HG02623 (cell line): ENCODE data around the gene SYNPO.

Experiments
- ATAC-seq: cut with Tn5 transposase; IDR thresholded peaks from one replicate; pipeline ENCODE4 v1.9.1; 2021; ENCODE audit warnings: moderate library complexity; ENCODE audit not compliant: unreplicated experiment

The SYNPO gene

DNA sequence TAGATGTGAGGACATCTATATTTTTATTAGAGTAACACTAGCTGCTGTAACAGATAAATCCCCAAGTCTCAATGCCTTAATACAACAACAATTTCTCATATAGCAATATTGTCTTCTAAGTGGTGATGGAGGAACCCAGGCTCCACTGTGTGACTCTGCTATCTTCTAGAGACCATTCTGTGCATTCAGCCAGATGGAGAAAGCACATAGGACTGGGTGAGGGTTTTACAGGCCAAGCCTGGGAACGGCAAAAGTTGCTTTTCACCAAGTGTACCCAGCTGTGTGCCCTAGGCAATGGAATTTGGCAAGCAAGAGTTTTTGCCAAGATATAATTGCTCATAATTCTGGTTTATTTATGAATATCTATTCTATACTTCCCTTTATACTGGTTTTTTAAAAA is 48.7 kb downstream of the SYNPO start:
- ATAC-seq = no peak

DNA sequence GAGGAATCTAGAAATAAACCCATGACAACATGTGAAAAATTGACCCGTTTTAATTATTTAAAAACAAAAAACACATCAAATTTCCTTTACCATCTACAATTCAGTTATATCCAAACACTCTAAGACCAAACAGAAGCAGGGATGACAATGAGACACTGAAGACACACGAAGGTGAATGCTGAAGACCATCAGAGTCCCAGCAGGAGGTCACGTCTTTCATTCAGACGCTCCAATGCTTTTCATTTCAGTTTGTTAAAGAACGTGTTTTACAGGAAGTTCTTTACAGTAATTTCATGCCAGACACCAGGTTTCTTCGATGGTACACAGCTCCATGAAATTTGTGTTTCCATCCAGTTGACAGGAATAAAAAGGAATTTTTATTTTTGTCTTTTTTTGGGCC is 50.3 kb downstream of the SYNPO start:
- ATAC-seq = no peak

GRCh38 chr5:150692276-150692675 is 51.8 kb downstream of the SYNPO start:
- ATAC-seq = no peak

- ATAC-seq = no peak
Observed at GRCh38 chr5:150694612-150695011, 54.2 kb downstream of the SYNPO start.

DNA sequence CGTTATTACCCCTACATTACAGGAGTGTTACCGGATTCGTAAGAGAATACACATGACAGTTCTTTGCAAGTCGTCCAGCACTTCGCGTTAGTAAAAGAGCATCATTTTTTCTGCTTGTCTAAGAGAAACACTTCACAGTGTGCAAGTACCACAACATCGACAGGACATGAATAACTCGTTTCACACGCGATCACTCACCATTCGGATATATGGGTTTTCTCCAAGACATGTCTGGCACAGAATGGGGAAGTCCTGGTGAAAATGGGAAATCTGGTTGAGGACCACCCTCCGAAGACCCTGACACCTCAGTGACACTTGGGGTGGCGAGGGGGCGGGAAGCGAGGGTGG is 59.8 kb downstream of the SYNPO start:
- ATAC-seq = no peak

GRCh38 chr5:150700594-150701377 is 60.3 kb downstream of the SYNPO start, which contains the start of gene RBM22:
Gene RBM22 (minus strand): TSS chr5:150701062. CDS start chr5:150700985, 77 bp downstream.
- ATAC-seq = peak; percentile 94

GRCh38 chr5:150703762-150704161 is 63.3 kb downstream of the SYNPO start:
- ATAC-seq = no peak

GRCh38 chr5:150706776-150707390 is 66.4 kb downstream of the SYNPO start:
- ATAC-seq = no peak
